H9 (cell line): ENCODE measurements around the gene C1orf74. TPM values are rescaled to one million over a fixed set of nuclear protein-coding genes. Genes with fewer than 3 reads are reported as not detected.

ENCODE experiments used
- DNase-seq: peaks from one replicate; pipeline ENCODE4 v3.0.0-alpha.2; 2017
- H2AFZ ChIP-seq: one replicate; pipeline ENCODE4 v1.6.1; 2013; ENCODE audit warnings: mild to moderate bottlenecking, low read length, control low read depth, moderate library complexity
- H2AK5ac ChIP-seq: 2 replicates; pipeline ENCODE4 v1.6.1; 2013; ENCODE audit warnings: low read length, control low read depth, mixed read lengths; ENCODE audit not compliant: insufficient read length
- H2BK120ac ChIP-seq: one replicate; pipeline ENCODE4 v1.6.1; 2013; ENCODE audit warnings: low read depth, mild to moderate bottlenecking, low read length, control low read depth, inconsistent platforms; ENCODE audit not compliant: poor library complexity, severe bottlenecking
- H2BK12ac ChIP-seq: 2 replicates; pipeline ENCODE4 v1.6.1; 2013; ENCODE audit warnings: low read length, control low read depth, mixed read lengths, low read depth; ENCODE audit not compliant: insufficient read length
- H2BK15ac ChIP-seq: 2 replicates; pipeline ENCODE4 v1.6.1; 2013; ENCODE audit warnings: low read depth, low read length, control low read depth
- H2BK20ac ChIP-seq: one replicate; pipeline ENCODE4 v1.6.1; 2013; ENCODE audit warnings: low read depth, mild to moderate bottlenecking, low read length, control low read depth, inconsistent platforms; ENCODE audit not compliant: poor library complexity, severe bottlenecking
- H2BK5ac ChIP-seq: 2 replicates; pipeline ENCODE4 v1.6.1; 2013; ENCODE audit warnings: low read length, control low read depth, mixed read lengths; ENCODE audit not compliant: insufficient read length
- H3K14ac ChIP-seq: 2 replicates; pipeline ENCODE4 v1.6.1; 2013; ENCODE audit warnings: low read length, control low read depth; ENCODE audit not compliant: insufficient read depth
- H3K18ac ChIP-seq: 2 replicates; pipeline ENCODE4 v1.6.1; 2013; ENCODE audit warnings: low read depth, mild to moderate bottlenecking, mixed read lengths, low read length, control low read depth; ENCODE audit not compliant: insufficient read length
- H3K23ac ChIP-seq: 2 replicates; pipeline ENCODE4 v1.6.1; 2013; ENCODE audit warnings: low read length, control low read depth, mixed read lengths, low read depth; ENCODE audit not compliant: insufficient read length
- H3K23me2 ChIP-seq: 2 replicates; pipeline ENCODE4 v1.6.1; 2013; ENCODE audit warnings: low read depth, mild to moderate bottlenecking, mixed read lengths, low read length, control low read depth; ENCODE audit not compliant: insufficient read length, poor library complexity, severe bottlenecking
- H3K27ac ChIP-seq: 2 replicates; pipeline ENCODE4 v1.5.1; 2013; ENCODE audit warnings: low read length, control low read depth, mixed read lengths, low read depth; ENCODE audit not compliant: insufficient read length
- H3K27me3 ChIP-seq: 2 replicates; pipeline ENCODE4 v1.6.1; 2013; ENCODE audit warnings: low read length, control low read depth, inconsistent platforms; ENCODE audit not compliant: insufficient read depth
- H3K4ac ChIP-seq: 2 replicates; pipeline ENCODE4 v1.6.1; 2013; ENCODE audit warnings: low read depth, mild to moderate bottlenecking, control low read depth, inconsistent platforms, low read length, moderate library complexity
- H3K4me1 ChIP-seq: 2 replicates; pipeline ENCODE4 v1.6.1; 2013; ENCODE audit warnings: low read length, control low read depth, inconsistent platforms; ENCODE audit not compliant: insufficient read depth
- H3K4me2 ChIP-seq: 2 replicates; pipeline ENCODE4 v1.6.1; 2013; ENCODE audit warnings: low read length, control low read depth, mixed read lengths; ENCODE audit not compliant: insufficient read length, insufficient read depth
- H3K56ac ChIP-seq: 2 replicates; pipeline ENCODE4 v1.6.1; 2013; ENCODE audit warnings: low read depth, mild to moderate bottlenecking, mixed read lengths, low read length, control low read depth; ENCODE audit not compliant: insufficient read length
- H3K79me1 ChIP-seq: 2 replicates; pipeline ENCODE4 v1.6.1; 2013; ENCODE audit warnings: low read depth, mild to moderate bottlenecking, moderate library complexity, low read length, control low read depth, inconsistent platforms; ENCODE audit not compliant: insufficient read depth, poor library complexity, severe bottlenecking
- H3K79me2 ChIP-seq: 2 replicates; pipeline ENCODE4 v1.6.1; 2013; ENCODE audit warnings: low read length, control low read depth, inconsistent platforms; ENCODE audit not compliant: insufficient read depth
- H3K9ac ChIP-seq: 2 replicates; pipeline ENCODE4 v1.6.1; 2013; ENCODE audit warnings: low read length, control low read depth, mixed read lengths; ENCODE audit not compliant: insufficient read length; ENCODE audit errors: extremely low read depth
- H3K9me3 ChIP-seq: one replicate; pipeline ENCODE4 v1.6.1; 2013; ENCODE audit warnings: low read depth, low read length, inconsistent platforms; ENCODE audit not compliant: control insufficient read depth
- H3T11ph ChIP-seq: one replicate; pipeline ENCODE4 v1.6.1; 2013; ENCODE audit warnings: mild to moderate bottlenecking, low read length, control low read depth, inconsistent platforms
- H4K20me1 ChIP-seq: one replicate; pipeline ENCODE4 v1.6.1; 2013; ENCODE audit not compliant: control insufficient read depth, insufficient read length, insufficient read depth
- H4K5ac ChIP-seq: 2 replicates; pipeline ENCODE4 v1.6.1; 2013; ENCODE audit warnings: low read depth, mild to moderate bottlenecking, mixed read lengths, low read length, control low read depth; ENCODE audit not compliant: insufficient read length
- H4K8ac ChIP-seq: replicated peaks from 2 replicates; pipeline ENCODE4 v1.6.1; 2013; ENCODE audit warnings: low read length, control low read depth, mixed read lengths, low read depth; ENCODE audit not compliant: insufficient read length
- H4K91ac ChIP-seq: 2 replicates; pipeline ENCODE4 v1.6.1; 2013; ENCODE audit warnings: low read depth, mild to moderate bottlenecking, moderate library complexity, mixed read lengths, low read length, control low read depth; ENCODE audit not compliant: insufficient read length
- H3K27ac Mint-ChIP-seq, 3 experiments: 2 replicates in 2 of 3; 3 replicates in 1 of 3; pipeline ENCODE4 v1.8.0; 2020 to 2021; ENCODE audit warnings: mixed read lengths in 3 of 3, mild to moderate bottlenecking in 1 of 3, moderate library complexity in 1 of 3
- H3K27me3 Mint-ChIP-seq: 2 replicates; pipeline ENCODE4 v1.8.0; 2021; ENCODE audit warnings: low read depth, mild to moderate bottlenecking, moderate library complexity, mixed read lengths
- H3K36me3 Mint-ChIP-seq, 3 experiments: 2 replicates in 2 of 3; 3 replicates in 1 of 3; pipeline ENCODE4 v1.8.0; 2020 to 2021; ENCODE audit warnings: low read depth in 3 of 3, mixed read lengths in 3 of 3; ENCODE audit not compliant: insufficient read depth in 1 of 3
- H3K4me1 Mint-ChIP-seq, 2 experiments: 2 replicates each; pipeline ENCODE4 v1.8.0; 2020; ENCODE audit warnings: mixed read lengths in 2 of 2
- H3K4me3 Mint-ChIP-seq, 2 experiments: 2 replicates in 1 of 2; 3 replicates in 1 of 2; pipeline ENCODE4 v1.8.0; 2020 to 2021; ENCODE audit warnings: mild to moderate bottlenecking in 2 of 2, mixed read lengths in 2 of 2, moderate library complexity in 1 of 2
- H3K9me3 Mint-ChIP-seq, 2 experiments: 2 replicates in 1 of 2; 3 replicates in 1 of 2; pipeline ENCODE4 v1.8.0; 2020; ENCODE audit warnings: mild to moderate bottlenecking in 2 of 2, mixed read lengths in 2 of 2, moderate library complexity in 1 of 2
- WGBS: extraction: QIAGEN DNeasy Blood & Tissue Kit; methylation state at CpG from one replicate; pipeline ENCODE4 v1.1.7; 2013; ENCODE audit warnings: missing lambda C conversion rate, low lambda C conversion rate, mixed read lengths; ENCODE audit not compliant: insufficient read length; ENCODE audit errors: extremely low coverage; 5-methylcytosine and 5-hydroxymethylcytosine counted together
- total RNA-seq: library from RNA; stranded (reverse); gene quantifications from 2 replicates; pipeline ENCODE4 v1.2.1, GENCODE V29; 2021
- TF ChIP-seq, protein P1 (sequence below): fragments of 200-600 bp; sonication (generic); conservative IDR thresholded peaks from 3 replicates; pipeline ENCODE4 v1.8.0; 2021; ENCODE audit warnings: antibody characterized with exemption, mild to moderate bottlenecking

C1orf74 gene
- total RNA-seq, 1 experiment from 2014 or later, result 2.4 TPM

DNA sequence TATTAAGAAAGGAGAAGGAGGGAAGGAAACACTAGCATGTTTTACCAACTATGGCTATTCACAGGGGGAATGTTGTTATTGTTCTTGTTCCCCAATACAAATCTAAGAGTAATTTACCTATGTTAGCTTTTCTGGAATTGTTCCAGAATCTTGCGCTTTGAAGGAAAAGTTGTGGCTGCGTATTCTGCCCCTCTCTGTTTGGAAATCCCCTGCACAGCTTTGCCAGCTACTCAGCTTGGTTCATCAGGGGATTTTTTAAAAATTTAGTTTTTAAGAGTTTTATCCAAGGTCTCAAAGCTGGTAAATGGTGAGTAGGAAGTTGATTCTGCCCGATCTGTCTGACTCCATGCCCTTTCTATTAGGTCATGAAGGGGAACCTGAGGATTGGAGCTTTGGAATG lies 31.1 kb upstream of the C1orf74 start:
- peaks cover 11% of the 10 kb centered on the region for H3K27me3 Mint-ChIP-seq
- no peaks in the 10 kb centered on the region for H3K9me3 Mint-ChIP-seq
- Histone ChIP-seq H3K56ac (no peak overlapping the region), H2AFZ (no peak overlapping the region), H3K23ac (no peak overlapping the region), H3K18ac (no peak overlapping the region), H3K23me2 (no peaks in the 10 kb centered on the region), H3K4ac (no peak overlapping the region), H3K79me1 (no peaks in the 10 kb centered on the region), H3K9ac (no peak overlapping the region), H3K4me2 (no peak overlapping the region), H2BK120ac (no peak overlapping the region), H2BK12ac (no peak overlapping the region), H3K4me1 (no peaks in the 10 kb centered on the region), H2BK5ac (no peak overlapping the region), H2AK5ac (no peak overlapping the region), H3K14ac (no peak overlapping the region), H4K8ac (no peak overlapping the region), H4K91ac (no peak overlapping the region), H3K9me3 (no peaks in the 10 kb centered on the region), H4K20me1 (no peaks in the 10 kb centered on the region), H3K79me2 (no peaks in the 10 kb centered on the region; the same call in 1 of the 2 replicates), H2BK15ac (no peak overlapping the region), H3K27ac (no peak overlapping the region), H3T11ph (no peak overlapping the region), H2BK20ac (no peak overlapping the region), H4K5ac (no peak overlapping the region), H3K27me3 (no peaks in the 10 kb centered on the region; the same call in 1 of the 2 replicates)
- WGBS, result no CpG with 5 or more reads among the region's 3 CpGs
- no peak overlapping the region for H3K27ac Mint-ChIP-seq
- no peaks in the 10 kb centered on the region for H3K36me3 Mint-ChIP-seq
- TF ChIP-seq, protein P1, sequence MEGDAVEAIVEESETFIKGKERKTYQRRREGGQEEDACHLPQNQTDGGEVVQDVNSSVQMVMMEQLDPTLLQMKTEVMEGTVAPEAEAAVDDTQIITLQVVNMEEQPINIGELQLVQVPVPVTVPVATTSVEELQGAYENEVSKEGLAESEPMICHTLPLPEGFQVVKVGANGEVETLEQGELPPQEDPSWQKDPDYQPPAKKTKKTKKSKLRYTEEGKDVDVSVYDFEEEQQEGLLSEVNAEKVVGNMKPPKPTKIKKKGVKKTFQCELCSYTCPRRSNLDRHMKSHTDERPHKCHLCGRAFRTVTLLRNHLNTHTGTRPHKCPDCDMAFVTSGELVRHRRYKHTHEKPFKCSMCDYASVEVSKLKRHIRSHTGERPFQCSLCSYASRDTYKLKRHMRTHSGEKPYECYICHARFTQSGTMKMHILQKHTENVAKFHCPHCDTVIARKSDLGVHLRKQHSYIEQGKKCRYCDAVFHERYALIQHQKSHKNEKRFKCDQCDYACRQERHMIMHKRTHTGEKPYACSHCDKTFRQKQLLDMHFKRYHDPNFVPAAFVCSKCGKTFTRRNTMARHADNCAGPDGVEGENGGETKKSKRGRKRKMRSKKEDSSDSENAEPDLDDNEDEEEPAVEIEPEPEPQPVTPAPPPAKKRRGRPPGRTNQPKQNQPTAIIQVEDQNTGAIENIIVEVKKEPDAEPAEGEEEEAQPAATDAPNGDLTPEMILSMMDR, result no peak
- no peak for DNase-seq
- no peak overlapping the region for H3K4me3 Mint-ChIP-seq
- peaks cover 6 to 10% of the 10 kb centered on the region in 2 experiments for H3K4me1 Mint-ChIP-seq
